ENCODE results near the gene EPN3.

DNA sequence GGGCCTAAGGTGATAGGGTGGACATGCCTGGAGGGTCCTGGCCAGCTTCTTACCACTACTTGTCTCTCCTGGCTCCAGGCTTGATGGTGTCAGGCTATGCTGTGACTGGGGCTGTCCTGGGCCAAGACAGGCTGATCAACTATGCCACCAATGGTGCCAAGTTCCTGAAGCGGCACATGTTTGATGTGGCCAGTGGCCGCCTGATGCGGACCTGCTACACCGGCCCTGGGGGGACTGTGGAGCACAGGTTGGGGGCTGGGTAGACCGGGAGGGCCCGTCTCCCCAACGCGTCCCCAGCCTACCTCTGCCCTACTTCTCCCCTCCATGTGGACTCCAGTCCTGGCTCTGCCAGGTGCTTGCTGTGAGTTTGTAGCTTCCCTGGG lies 18.9 kb downstream of the EPN3 start:
- TF ChIP-seq, protein P1, sequence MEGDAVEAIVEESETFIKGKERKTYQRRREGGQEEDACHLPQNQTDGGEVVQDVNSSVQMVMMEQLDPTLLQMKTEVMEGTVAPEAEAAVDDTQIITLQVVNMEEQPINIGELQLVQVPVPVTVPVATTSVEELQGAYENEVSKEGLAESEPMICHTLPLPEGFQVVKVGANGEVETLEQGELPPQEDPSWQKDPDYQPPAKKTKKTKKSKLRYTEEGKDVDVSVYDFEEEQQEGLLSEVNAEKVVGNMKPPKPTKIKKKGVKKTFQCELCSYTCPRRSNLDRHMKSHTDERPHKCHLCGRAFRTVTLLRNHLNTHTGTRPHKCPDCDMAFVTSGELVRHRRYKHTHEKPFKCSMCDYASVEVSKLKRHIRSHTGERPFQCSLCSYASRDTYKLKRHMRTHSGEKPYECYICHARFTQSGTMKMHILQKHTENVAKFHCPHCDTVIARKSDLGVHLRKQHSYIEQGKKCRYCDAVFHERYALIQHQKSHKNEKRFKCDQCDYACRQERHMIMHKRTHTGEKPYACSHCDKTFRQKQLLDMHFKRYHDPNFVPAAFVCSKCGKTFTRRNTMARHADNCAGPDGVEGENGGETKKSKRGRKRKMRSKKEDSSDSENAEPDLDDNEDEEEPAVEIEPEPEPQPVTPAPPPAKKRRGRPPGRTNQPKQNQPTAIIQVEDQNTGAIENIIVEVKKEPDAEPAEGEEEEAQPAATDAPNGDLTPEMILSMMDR (IDR thresholded peaks at IDR 0.05) = no peak
- TF ChIP-seq EZH2 (IDR thresholded peaks at IDR 0.05) (no peak), EZH2phosphoT487 (IDR thresholded peaks at IDR 0.05) (no peak)
